ENCODE data around the gene SNAP29. TPM values are rescaled to one million over a fixed set of nuclear protein-coding genes. Genes with fewer than 3 reads are reported as not detected.

SNAP29 gene
- total and polyA plus RNA-seq, 9 of the 15 experiments (the other 6 are each of a cell fraction or from before 2014, with no cell fraction given) = 19.5 to 250 (median 75.9) TPM

DNA sequence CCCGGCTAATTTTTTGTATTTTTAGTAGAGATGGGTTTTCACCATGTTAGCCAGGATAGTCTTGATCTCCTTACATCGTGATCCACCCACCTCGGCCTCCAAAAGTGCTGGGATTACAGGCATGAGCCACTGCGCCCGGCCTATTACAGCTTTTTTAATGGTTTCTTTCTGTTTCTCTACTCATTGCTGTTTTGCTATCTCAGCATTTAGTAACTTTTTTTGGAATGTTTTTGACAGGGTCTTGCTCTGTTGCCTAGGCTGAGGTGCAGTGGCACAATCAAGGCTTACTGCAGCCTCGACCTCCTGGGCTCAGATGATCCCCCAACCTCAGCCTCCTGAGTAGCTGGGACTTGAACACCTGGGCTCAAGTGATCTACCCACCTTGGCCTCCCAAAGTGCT, 53.7 kb downstream of the SNAP29 start:
- H3K4me2 ChIP-seq (ENCODE audit: insufficient read depth, low read length) = no peak overlapping the region
- TF ChIP-seq ETV1 (tag; conservative IDR thresholded peaks at IDR 0.05; ENCODE audit: low read depth) (no peak), SIX5 (IDR thresholded peaks at IDR 0.05; ENCODE audit: borderline replicate concordance in 1 of 2, insufficient read depth in 1 of 2, low read depth in 1 of 2, low read length in 2 of 2) (no peak), MAFK (IDR thresholded peaks at IDR 0.05; ENCODE audit: low read length) (peak; percentile 93), MAFF (IDR thresholded peaks at IDR 0.05; ENCODE audit: low read length) (peak; percentile 94)
- TF ChIP-seq, protein P1, sequence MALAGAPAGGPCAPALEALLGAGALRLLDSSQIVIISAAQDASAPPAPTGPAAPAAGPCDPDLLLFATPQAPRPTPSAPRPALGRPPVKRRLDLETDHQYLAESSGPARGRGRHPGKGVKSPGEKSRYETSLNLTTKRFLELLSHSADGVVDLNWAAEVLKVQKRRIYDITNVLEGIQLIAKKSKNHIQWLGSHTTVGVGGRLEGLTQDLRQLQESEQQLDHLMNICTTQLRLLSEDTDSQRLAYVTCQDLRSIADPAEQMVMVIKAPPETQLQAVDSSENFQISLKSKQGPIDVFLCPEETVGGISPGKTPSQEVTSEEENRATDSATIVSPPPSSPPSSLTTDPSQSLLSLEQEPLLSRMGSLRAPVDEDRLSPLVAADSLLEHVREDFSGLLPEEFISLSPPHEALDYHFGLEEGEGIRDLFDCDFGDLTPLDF (CRISPR knock-in tag; IDR thresholded peaks at IDR 0.05) = 0 out of 2 replicates have a peak, but pooled peaks have one; percentile 39
- DNase-seq (ENCODE audit: extremely low read depth in 1 of 4, low spot score in 3 of 4) = no peak
- no peak overlapping the region for H3K4me3 ChIP-seq
- no peak overlapping the region; a peak in 1 of 4 replicates for H3K9ac ChIP-seq (ENCODE audit: insufficient read depth in 1 of 2, low read depth in 2 of 2, low read length in 2 of 2)
- no peak overlapping the region for H3K27ac ChIP-seq (ENCODE audit: extremely low read depth, low read depth, low read length)
- H4K20me1 ChIP-seq (replicated peaks; ENCODE audit: control insufficient read depth, insufficient read depth, low read length) = no peaks in the 10 kb centered on the region
- H3K9me3 ChIP-seq (replicated peaks; ENCODE audit: control insufficient read depth, insufficient read depth, low read depth, low read length) = no peaks in the 10 kb centered on the region
- no peak overlapping the region for H2AFZ ChIP-seq (ENCODE audit: low read depth, low read length)
- in situ Hi-C loops (cut with MboI) = no loop called here
- CTCF ChIA-PET (ENCODE audit: low intra/inter-chr PET ratio) = no interaction called here
- POLR2A ChIA-PET = interaction anchor here (1.2 to 54.6 kb wide), 7 partner anchors 10 to 90 kb away, joined by 3 to 1556 read pairs (median 7); partner anchors contain the start of genes AIFM3, LZTR1 and THAP7
- no peaks in the 10 kb centered on the region; a peak in 1 of 5 replicates for H3K27me3 ChIP-seq (ENCODE audit: control insufficient read depth in 2 of 2, insufficient read depth in 2 of 2, low read length in 2 of 2)
- no peak for ATAC-seq
- H3K4me1 ChIP-seq (replicated peaks in 1 of 2; ENCODE audit: control insufficient read depth in 2 of 2, insufficient read depth in 2 of 2, low read length in 2 of 2) = peaks cover 6 to 25% of the 10 kb centered on the region in 2 experiments; a peak in 4 of 5 replicates
- H3K36me3 ChIP-seq (ENCODE audit: control insufficient read depth, insufficient read depth, low read length) = no peaks in the 10 kb centered on the region; the same call in 2 of the 3 replicates
- intact Hi-C loops (cut with micrococcal nuclease) = loop anchor here (10.0 kb wide), 1 partner anchor 408 kb away; the partner anchor contains the start of gene MED15
- FAIRE-seq = no peak
- BruUV-seq (replicated peaks) = no TSS peak
- no peaks in the 10 kb centered on the region for H3K9me1 ChIP-seq (ENCODE audit: control insufficient read depth, insufficient read depth, low read length)
- WGBS (ENCODE audit: insufficient coverage, low coverage, missing lambda C conversion rate) = 66% methylated on average over 6 of the region's 6 CpGs
- peaks cover 13% of the 10 kb centered on the region for H3K79me2 ChIP-seq (ENCODE audit: control insufficient read depth, insufficient read depth, low read length)
